Measurements from ENCODE around the gene KAZN.

Gene KAZN

GRCh38 chr1:14568716-14569355, 29.6 kb upstream of the KAZN start:
- Histone ChIP-seq H3K4me3 (ENCODE audit: low read depth in 1 of 2, low read length in 1 of 2) (no peak overlapping the region), H3K9me3 (peaks cover 3% of the 10 kb centered on the region), H3K27ac (no peak overlapping the region), H3K27me3 (no peaks in the 10 kb centered on the region), H3K4me1 (ENCODE audit: control insufficient read depth in 1 of 2, insufficient read depth in 1 of 2, low read depth in 1 of 2, low read length in 1 of 2) (no peaks in the 10 kb centered on the region), H3K36me3 (no peaks in the 10 kb centered on the region)
- TF ChIP-seq CTCF (IDR thresholded peaks at IDR 0.05): no peak

- no peaks in the 10 kb centered on the region for H3K36me3 ChIP-seq
- peaks cover 3% of the 10 kb centered on the region for H3K9me3 ChIP-seq
- H3K4me1 ChIP-seq (ENCODE audit: control insufficient read depth in 1 of 2, insufficient read depth in 1 of 2, low read depth in 1 of 2, low read length in 1 of 2): no peaks in the 10 kb centered on the region
- H3K27ac ChIP-seq: no peak overlapping the region
- no peaks in the 10 kb centered on the region for H3K27me3 ChIP-seq
- H3K4me3 ChIP-seq (ENCODE audit: low read depth in 1 of 2, low read length in 1 of 2): no peak overlapping the region
- TF ChIP-seq CTCF (IDR thresholded peaks at IDR 0.05): no peak
Measured at GRCh38 chr1:14570514-14570913, 28.0 kb upstream of the KAZN start.

GRCh38 chr1:14571810-14572767, 26.4 kb upstream of the KAZN start:
- Histone ChIP-seq H3K4me1 (ENCODE audit: control insufficient read depth in 1 of 2, insufficient read depth in 1 of 2, low read depth in 1 of 2, low read length in 1 of 2) (no peaks in the 10 kb centered on the region), H3K4me3 (ENCODE audit: low read depth in 1 of 2, low read length in 1 of 2) (no peak overlapping the region)
- no peak for TF ChIP-seq CTCF (IDR thresholded peaks at IDR 0.05)

GRCh38 chr1:14572861-14573260, 25.6 kb upstream of the KAZN start:
- no peaks in the 10 kb centered on the region for H3K36me3 ChIP-seq
- no peak for TF ChIP-seq CTCF (IDR thresholded peaks at IDR 0.05)
- no peaks in the 10 kb centered on the region for H3K4me1 ChIP-seq (ENCODE audit: control insufficient read depth in 1 of 2, insufficient read depth in 1 of 2, low read depth in 1 of 2, low read length in 1 of 2)

More at GRCh38 chr1:14571810-14572767, 26.4 kb upstream of the KAZN start:
- no peaks in the 10 kb centered on the region for H3K9me3 ChIP-seq
- no peak overlapping the region for H3K27ac ChIP-seq
- no peaks in the 10 kb centered on the region for H3K27me3 ChIP-seq
- no peaks in the 10 kb centered on the region for H3K36me3 ChIP-seq

GRCh38 chr1:14576155-14576554, 22.3 kb upstream of the KAZN start:
- H3K4me1 ChIP-seq (ENCODE audit: control insufficient read depth in 1 of 2, insufficient read depth in 1 of 2, low read depth in 1 of 2, low read length in 1 of 2): no peaks in the 10 kb centered on the region
- H3K4me3 ChIP-seq (ENCODE audit: low read depth in 1 of 2, low read length in 1 of 2): no peak overlapping the region
- H3K27me3 ChIP-seq: peaks cover 7% of the 10 kb centered on the region
- no peaks in the 10 kb centered on the region for H3K36me3 ChIP-seq
- H3K9me3 ChIP-seq: no peaks in the 10 kb centered on the region
- no peak overlapping the region for H3K27ac ChIP-seq
- no peak for TF ChIP-seq CTCF (IDR thresholded peaks at IDR 0.05)

More at GRCh38 chr1:14572861-14573260, 25.6 kb upstream of the KAZN start:
- Histone ChIP-seq H3K27ac (no peak overlapping the region), H3K9me3 (no peaks in the 10 kb centered on the region), H3K27me3 (peaks cover 7% of the 10 kb centered on the region), H3K4me3 (ENCODE audit: low read depth in 1 of 2, low read length in 1 of 2) (no peak overlapping the region)
